Activated CD4-positive, alpha-beta T cell treated with anti-CD3 and anti-CD28 coated beads, Interleukin-2, amount 50 U/mL, for 4 hours (primary cell): ENCODE data around the gene NAV2.

Experiments
- DNase-seq, 2 experiments: peaks; one replicate each; pipeline ENCODE4 v3.0.0-alpha.2; 2020

Gene NAV2, protein sequence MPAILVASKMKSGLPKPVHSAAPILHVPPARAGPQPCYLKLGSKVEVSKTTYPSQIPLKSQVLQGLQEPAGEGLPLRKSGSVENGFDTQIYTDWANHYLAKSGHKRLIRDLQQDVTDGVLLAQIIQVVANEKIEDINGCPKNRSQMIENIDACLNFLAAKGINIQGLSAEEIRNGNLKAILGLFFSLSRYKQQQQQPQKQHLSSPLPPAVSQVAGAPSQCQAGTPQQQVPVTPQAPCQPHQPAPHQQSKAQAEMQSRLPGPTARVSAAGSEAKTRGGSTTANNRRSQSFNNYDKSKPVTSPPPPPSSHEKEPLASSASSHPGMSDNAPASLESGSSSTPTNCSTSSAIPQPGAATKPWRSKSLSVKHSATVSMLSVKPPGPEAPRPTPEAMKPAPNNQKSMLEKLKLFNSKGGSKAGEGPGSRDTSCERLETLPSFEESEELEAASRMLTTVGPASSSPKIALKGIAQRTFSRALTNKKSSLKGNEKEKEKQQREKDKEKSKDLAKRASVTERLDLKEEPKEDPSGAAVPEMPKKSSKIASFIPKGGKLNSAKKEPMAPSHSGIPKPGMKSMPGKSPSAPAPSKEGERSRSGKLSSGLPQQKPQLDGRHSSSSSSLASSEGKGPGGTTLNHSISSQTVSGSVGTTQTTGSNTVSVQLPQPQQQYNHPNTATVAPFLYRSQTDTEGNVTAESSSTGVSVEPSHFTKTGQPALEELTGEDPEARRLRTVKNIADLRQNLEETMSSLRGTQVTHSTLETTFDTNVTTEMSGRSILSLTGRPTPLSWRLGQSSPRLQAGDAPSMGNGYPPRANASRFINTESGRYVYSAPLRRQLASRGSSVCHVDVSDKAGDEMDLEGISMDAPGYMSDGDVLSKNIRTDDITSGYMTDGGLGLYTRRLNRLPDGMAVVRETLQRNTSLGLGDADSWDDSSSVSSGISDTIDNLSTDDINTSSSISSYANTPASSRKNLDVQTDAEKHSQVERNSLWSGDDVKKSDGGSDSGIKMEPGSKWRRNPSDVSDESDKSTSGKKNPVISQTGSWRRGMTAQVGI (N-terminal part only)

DNA sequence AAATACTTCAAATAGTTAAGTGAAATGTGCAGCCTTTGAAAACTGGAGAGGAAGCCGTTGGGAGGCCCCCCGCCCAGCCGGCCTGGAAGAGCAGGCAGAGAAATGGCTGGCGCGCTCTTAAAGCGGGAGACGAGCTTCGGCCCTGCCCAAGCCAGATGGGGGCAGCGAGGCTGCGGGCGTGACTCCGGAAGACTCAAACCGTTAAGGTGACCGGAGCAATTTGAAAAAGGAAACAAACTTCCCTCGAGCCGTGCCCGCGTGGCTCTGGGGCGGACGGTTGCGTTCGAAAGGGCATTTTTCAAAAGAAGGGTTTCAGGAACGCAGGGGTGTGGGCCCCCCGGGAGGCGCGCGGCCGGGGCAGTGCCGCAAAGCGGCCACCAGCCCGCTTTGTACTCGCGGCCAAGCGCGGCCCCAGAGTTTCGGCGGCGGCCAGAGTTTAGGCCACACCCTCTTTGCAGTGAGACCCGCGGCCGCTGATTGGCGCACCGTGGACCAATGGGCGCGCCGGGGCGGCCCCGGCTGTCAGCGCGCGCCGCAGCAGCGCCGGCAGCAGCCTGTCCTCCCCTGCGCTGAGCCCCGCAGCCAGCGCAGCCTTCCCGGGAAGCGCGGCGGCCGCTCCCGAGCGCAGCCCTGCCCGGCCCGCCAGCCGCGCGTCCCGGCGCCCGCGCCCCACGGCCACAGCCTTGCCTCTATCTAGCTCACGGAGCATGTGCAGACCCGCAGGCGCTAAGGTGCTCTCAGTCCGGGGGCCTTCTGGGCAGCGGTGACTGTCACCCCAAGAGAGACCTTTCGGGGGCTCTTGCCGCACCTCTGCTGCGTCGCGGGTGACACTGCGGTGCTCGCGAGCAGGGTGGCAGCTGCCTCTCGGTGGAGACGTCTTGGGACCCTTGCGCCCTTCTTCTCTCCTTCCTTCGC lies at the start of gene NAV2:
NAV2 (plus strand) TSS at position 557 of the 915 bp plus-strand sequence. CDS start 859 bp downstream, outside the sequence.
- peak; percentile 53 for DNase-seq

DNA sequence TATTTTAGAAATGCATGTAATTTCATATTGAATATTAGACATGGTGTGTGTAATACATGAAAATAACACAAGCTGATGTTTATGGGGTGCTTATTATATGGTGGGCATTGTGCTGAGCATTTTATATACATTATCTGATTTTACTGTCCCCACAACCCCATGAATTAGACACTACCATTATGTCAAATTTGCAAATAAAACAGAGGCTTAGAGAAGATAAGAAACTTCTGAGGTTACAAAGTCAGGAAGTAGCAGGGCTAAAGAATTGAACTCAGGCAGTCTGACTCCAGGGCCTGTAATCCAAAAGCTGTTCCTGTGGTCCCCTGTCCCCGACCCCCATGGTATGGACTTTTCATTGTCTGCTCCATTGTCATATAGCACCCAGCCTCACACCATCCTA lies 49.4 kb upstream of the NAV2 start:
- DNase-seq = no peak

- DNase-seq = no peak
These were observed 47.6 kb upstream of the NAV2 start for GRCh38 chr11:19664886-19665548.

DNA sequence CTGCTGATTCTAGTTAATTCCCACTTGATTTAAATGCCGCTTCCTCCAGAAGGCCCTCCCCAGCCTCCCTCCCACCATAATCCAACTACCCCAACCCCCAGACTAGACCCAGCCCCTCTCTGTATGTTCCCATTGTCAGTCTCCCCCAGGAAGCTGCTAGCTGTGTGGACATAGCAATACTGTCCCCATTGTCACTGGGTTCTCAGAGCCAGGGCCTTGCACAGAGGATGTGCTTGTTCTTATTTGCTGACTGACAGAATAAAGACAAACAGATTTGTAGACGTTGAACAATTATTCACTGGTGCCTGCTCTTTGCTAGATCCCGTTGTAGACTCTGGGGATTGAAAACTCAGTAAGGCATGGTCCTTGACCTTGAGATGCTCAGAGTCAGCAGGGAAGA lies 45.7 kb upstream of the NAV2 start:
- no peak for DNase-seq

DNA sequence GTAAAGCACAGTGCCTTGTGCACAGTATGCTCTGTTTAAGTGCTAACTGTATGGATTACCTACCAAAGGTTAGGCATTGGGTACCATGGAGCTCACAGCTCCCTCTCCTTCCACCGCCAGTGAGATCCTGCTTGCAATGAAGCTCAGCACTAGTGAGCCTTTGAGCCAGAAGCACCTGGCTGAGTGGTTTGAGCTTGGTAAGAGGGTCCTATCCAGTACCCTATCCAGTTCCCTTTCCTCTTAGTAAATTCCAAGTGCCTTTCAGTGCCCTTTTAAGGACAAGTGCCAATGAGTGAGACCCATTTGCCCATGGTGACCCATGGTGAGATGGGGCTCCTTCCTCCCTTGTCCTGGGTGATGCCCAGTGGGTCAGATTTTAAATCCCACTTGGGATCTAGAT lies 43.1 kb upstream of the NAV2 start:
- no peak for DNase-seq

- no peak for DNase-seq
These were observed 42.4 kb upstream of the NAV2 start for GRCh38 chr11:19670030-19670791.

DNA sequence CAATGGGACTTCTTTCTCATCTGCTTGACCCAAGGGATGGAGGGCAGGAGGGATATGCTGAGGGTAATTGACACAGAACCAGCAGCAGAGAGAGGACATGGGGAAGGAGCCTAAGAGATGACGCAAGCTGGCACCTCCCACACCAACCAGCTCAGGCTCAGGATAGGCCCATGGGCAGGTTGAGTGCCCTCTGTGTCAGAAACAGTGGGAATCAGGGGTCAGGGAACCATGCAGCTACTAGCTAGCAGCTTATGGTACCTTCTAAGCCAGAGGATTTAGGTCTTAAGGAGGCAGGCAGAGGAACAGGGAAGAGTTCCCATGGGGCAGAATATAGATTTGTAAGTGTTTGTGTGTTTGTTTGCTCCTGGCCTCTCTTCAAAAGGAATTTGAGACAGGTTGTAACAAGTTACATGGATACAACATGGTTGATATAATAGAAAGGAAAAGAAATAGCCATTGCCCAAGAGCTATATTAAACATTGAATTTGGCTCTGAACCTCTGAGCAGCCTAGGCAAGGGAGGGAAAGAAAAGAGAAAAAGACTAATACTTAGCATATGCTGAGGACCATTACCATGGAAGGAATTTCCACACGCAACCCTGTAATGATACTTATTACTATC lies 39.9 kb upstream of the NAV2 start:
- DNase-seq = no peak

DNA sequence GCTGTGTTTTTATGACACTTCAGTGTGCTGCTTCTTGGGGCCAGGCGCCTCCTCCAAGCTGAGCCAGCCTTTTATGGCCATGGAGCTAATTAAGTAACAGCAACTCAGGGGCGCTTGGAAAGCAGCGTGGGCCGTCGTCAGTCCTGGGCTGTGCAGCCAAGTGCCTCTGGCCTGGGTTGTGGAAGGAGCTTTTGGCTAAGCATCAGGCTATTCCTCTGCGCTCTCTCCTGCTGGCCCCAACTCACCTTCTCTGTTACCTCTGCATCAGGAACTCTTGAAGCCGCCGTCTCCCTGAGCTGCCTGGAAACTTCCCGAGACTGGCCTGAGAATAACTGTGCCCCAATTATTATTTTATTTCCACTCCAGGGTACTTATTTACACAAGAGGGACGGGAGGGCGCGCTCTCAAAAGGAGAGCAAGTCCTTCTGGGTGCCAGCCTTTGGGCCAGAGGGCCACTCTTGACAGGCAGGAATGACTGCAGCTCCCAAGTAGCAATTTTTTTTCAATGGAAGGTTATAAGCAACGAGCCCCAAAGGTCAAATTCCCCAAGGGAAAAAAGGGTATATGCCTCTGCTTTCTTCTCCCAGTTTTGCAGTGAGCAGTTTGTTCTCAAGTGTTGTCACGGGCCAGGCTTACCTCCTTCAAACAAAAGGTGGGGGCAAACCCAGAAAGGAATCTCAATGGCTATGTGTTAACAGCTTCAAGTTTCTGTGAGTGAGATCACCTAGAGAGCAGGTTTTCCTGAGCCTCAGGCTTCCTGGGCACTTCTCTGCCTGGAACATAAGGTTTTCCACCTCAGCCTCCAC lies 38.5 kb upstream of the NAV2 start:
- DNase-seq = no peak

DNA sequence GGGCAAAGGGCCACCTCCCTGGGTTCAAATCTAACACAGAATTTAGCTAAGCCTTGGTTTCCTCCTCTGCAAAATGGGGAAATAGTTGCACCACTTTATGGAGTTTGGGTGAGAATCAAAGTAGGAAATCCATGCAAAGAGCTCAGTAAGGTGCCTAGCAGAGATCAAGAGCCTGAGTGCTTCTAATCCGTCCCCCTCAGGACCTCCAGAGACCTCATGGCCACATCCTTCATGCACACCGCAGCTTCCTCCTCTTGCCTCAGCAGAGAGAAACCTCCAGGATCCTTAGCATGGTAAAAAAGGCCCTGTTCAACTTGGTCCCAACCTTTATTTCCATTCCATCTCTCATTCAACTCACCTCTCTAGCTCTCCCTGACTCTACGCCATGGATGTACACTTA lies 37.8 kb upstream of the NAV2 start:
- DNase-seq = no peak

DNA sequence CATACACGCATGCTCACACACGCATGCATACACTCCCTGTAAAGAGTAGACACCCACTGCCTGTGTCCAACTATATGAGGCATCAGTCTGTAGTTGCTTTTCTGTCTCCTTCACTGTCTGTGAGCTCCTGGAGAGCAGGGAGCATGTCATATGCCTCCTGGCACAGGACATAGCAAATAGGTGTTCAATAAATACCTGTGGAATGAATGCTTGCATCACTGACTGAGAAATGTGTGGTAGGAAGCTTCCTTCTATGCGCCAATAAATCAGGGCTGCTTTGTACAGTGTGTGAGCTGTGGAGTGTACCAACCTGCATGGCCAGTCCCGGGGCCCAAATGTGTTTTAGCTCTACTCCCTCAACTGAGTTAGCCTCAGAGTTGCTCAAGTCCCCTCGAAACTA lies 37.2 kb upstream of the NAV2 start:
- DNase-seq = no peak

- no peak for DNase-seq
These were observed 35.9 kb upstream of the NAV2 start for GRCh38 chr11:19676475-19677380.

DNA sequence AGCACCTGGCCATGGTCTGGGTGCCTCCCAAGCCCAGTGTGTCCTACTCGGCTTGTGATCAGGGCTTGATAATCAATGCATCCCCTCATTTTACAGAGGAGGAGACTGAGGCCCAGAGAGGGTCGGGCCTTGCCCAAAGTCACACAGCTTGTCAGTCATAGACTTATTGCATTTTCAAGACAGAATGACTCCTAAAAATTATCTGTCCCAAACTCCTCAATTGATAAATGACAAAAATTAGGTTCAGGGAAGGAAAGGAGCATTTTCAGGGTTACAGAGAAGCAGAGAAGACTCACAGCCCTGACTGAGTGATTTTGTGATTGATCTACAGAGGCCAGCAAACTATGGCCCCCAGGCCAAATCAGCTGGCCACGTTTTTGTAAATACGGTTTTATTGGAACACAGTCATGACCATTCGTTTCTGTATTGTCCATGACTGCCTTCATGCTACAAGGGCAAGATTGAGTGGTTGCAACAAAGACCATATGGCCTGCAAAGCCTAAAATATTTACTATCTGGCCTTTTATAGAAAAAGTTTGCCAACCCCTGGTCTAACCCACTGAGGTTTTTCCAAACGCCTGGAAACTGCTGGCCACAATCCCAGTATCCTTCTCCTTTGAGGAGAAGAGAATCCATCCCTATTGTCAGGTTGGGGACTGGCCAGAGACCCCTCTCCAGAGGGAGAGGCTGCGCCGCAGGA lies 35.1 kb upstream of the NAV2 start:
- DNase-seq = no peak

- no peak for DNase-seq
These were observed 32.4 kb upstream of the NAV2 start for GRCh38 chr11:19679952-19680828.

GRCh38 chr11:19680829-19681368 lies 31.7 kb upstream of the NAV2 start:
- DNase-seq = no peak

DNA sequence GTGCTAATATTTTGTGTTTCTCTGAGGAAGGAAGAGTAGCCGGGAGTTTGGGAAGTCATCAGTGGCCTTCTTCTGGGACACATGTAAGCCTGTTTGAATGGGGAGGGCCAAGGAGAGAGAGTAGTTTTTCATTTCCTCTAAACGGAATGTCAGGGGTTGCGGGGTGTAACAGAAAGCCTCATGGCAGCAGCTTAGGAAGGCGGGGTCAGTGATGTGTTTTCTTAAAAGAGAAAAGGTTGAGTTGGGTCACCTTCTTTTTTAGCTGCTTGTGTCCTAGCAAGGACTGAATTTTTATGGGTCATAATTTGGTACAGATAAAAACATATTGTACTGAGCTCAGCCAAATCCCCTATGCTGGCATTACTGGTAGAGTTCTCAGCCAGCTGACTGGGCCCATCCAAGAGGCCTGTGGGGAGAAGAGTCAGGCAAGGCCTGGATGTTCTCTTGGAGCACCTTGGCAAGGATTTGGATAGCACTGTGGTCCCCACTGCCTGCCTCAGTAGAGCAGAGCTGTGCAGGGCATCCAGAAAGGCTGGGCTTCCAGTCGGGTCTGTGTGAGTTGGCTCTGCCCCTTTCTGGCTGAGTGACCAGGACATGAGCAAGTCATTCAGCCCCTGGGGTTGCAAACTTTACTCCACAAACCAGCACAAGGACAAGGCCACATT lies 29.4 kb upstream of the NAV2 start:
- no peak for DNase-seq

DNA sequence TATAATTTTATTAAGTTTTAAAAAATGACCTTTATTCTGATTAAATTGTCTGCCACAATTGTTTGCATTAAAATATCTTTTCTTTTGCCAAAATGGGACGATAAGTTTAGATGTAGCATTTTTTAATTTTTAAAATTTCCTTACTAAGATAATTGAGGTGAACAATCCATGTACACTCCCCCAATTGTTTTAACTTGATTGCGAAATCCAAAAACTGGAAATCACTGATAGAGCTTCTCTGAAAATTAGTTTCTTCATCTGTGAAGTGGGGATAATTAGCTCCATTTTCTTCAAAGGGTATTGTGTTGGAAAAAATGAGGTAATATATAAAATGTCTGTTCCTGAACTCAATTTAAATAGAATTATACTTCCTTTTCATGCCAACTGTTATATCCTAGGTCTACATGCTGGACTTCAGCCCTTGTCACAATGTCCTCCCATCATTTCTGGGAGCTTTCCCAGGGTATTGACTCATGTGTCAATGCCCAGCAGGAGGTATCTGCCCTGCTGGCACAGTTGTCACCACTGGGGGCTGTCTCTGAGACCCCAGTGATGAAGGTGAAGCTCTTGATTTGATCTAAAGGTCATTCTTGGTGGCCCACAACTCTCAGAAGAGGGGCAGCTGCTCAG lies 28.7 kb upstream of the NAV2 start:
- DNase-seq = no peak
